GM19463 (cell line): ENCODE data around the gene PCMT1.
"Not testable (repeated sequence)": the region's sequence is repeated elsewhere in the genome, so short reads cannot be mapped to it uniquely, and the experiment has no call there.

Source experiments
- ATAC-seq: cut with Tn5 transposase; IDR thresholded peaks from one replicate; pipeline ENCODE4 v1.9.1; 2021; ENCODE audit warnings: mild to moderate bottlenecking, moderate library complexity; ENCODE audit not compliant: unreplicated experiment

The PCMT1 gene

DNA sequence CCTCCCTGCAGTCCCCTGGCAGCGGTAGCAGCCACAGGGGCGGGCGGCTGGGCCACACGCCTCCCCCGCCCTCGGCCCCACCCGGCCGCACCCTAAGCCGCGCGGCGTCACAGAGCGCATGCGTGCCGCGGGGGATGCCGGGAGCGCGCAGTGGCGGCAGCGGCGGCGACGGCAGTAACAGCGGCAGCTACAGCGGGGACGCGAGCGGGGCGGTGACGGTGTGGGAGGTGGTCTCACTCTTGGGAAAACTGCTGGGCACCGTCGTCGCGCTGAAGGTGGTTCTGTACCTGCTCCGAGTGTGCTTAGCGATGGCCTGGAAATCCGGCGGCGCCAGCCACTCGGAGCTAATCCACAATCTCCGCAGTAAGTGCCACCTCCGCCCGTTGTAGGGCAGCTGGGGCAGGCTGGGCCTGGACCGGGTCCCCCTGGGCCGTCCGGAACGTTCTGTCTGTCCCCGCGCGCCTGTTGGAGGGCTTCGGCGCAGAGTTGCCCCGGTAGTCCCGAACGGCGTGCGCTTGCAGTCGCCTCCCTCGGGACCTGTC is at the start of gene PCMT1:
PCMT1 (plus strand) TSS at position 148 of the 542 bp plus-strand sequence; CDS start at position 309, 161 bp downstream.
- ATAC-seq: peak; percentile 87

DNA sequence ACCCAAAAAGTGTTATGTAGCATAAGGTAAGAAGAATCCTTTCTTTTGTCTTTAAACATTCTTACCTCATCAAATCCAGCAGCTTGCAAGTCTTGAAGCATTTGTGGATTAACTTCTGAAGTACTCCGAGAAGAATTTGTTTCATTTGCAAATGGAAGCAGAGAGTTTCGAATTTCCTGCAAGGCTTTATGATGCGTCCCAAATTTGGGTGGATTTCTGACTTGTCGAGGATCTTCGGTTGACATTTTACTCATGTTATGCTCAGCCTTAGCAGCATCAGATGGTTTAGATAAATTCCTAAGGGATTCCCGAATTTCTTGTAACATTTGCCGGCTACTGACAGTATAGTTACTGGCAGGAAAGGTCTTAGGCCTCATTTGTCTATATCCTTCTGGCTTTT is 47.8 kb upstream of the PCMT1 start:
- no peak for ATAC-seq

DNA sequence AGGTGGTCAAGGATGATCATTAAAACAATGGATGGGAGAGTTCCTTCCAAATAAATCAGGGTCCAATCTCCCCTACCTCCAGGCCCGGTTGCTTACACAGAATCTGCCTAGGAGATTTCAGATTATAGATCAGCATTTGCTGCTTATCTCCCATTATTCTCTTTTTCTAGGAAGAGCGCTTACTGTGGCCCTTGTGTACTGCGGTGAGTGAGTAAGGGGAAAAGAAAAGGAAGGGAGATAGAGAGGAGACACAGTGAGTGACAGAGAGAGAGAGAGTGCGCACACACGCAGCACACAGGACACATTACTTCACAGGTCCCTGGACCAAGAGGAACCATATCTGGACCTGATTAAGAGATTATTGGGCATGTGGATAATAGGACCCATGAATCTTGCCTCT is 37.8 kb upstream of the PCMT1 start:
- ATAC-seq: no peak

DNA sequence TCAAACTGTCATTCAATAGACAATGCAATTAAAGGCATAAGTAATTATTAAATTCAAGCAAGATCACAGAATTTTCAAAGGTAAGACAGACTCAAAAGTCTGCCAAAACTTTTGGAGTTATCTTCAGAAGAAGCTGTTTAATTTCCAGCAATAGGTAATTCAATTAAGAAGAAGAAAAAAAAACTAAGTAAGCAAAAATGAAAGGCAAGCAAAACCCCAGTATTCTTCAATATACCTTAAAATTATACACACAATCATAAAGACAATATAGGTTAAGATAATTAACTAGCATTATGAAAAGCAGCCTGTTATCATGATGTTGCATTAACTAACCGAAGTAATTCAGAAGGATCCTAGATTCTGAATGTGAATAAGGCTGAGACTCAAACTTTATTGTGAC is 35.1 kb upstream of the PCMT1 start:
- ATAC-seq: no peak

DNA sequence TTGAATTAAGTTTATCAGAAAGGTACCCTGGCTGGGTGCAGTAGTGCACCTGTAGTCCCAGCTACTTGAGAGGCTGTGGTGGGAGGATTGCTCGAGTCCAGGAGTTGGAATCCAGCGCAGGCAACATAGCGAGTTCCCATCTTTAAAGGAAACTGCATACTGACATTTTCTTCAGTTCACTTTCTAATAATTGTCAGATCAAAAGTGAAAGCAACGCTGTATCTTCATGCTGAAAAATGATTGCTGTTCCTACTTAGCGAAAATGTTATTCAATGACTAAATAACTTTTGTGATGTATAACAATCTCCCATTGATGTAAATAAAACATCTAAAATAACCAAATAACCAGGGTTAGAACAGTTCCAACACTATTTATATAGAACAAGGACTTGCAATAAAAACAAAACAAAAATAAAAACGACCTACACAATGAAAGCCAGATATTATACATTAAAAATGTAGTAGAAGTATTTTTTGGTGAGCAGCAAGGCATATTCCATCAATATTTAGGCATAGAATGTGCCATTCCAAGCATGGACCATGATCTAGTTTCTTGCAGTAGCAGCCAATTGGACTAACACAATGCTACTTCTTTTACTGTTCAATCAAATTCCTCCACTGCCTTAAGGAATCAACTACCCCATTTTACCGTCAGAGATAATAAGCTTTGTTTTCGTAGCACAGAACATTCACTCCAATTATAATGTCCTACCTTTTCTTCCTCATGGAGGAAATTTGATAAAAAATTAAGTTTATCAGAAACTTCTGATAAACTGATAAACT is 33.2 kb upstream of the PCMT1 start:
- no peak for ATAC-seq

DNA sequence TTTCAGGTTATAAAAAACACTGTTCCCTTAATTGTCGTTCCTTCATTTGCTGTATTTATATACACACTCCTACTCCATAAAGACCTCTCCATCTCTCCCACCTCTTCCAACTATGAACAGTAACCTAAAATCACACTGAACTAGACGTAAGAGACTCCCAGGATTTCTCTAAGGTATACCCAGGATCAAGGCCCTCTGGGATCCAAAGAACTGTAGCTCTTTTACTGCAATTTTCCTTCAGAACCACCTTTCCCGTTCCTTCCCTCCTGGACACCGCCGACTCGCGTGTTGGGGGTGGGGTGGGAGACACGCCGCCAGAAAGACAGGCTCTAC is 32.3 kb upstream of the PCMT1 start:
- no peak for ATAC-seq

DNA sequence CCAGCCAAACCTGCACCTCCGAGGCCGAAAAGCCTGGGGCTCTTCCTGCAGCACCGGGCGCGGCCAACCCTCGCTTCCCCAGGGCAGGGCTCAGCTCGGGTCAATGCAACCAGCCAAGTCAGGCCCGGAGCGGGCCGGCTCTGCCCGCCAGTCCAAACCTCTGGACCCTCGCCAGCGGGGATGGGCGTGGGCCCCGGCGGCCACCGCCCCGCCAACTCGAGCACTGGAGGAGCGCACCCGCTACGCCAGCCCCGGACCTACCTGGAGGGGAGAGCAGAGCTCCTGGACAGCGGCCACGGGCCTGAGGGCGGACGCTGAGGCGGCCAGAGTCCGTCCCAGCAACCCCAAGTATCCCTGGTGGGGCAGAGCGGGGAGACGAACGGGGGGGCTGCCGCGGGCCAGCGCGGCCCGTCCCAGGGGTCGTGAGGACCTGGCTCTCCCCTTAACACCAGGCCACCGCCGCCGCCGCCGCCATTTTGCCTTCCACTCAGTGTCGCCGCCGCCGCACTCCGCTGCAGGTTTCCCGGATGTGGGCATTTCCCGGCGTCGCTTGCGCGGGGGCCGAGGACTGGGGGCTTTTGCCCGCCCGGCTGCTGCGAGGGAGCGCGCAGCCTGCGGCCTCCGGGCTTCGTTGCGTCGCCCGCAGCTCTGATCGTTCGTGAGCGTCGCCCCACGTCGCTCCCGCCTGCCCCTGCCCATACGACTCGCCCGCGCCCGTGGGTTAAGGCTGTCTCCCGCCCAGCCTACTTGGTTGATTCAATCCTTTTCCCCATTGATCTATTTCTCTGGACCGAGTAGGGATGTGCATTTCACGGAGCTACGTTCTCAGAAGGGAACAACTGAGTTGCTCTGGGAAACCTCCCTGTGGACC is 31.7 kb upstream of the PCMT1 start, which contains the start of gene LATS1:
LATS1 (minus strand) TSS at position 514 of the 871 bp plus-strand sequence. CDS start 15,975 bp downstream, outside the sequence.
- ATAC-seq: peak; percentile 91

DNA sequence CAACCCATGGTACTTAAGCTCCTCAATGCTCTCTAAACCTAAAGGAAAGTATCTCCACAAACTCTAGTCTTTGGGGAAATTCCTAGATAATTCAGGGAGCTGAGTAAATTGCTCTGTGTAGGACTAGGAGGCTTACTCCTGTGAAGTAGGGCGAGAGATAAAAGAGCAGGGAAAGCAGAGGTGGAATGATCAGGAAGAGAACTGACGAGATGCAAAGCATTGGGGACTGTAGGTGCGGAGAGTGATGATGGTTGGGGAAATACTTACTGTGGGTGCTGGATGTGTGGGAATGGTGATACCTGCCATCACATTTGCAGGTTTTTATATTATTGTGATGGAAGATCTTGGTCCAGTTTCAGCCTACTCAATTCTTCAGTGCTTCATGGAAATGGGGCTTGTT is 30.0 kb upstream of the PCMT1 start:
- no peak for ATAC-seq

DNA sequence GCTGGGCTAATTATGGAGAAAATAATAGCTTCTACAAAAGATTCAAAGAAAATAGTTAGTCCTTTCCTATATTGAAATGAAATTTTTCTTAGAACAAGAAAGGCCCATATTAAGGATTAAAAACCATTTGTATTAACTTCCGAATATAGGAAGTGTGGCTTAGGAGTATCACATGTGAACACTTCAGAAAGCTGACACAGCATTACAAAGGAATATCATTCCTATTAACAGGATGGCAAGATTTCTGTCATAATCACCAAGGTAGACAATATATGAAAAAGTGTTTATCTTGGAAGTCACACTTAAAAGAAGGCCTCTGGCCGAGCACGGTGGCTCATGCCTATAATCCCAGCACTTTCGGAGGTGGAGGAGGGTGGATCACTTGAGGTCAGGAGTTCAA is 26.3 kb upstream of the PCMT1 start:
- ATAC-seq: no peak

DNA sequence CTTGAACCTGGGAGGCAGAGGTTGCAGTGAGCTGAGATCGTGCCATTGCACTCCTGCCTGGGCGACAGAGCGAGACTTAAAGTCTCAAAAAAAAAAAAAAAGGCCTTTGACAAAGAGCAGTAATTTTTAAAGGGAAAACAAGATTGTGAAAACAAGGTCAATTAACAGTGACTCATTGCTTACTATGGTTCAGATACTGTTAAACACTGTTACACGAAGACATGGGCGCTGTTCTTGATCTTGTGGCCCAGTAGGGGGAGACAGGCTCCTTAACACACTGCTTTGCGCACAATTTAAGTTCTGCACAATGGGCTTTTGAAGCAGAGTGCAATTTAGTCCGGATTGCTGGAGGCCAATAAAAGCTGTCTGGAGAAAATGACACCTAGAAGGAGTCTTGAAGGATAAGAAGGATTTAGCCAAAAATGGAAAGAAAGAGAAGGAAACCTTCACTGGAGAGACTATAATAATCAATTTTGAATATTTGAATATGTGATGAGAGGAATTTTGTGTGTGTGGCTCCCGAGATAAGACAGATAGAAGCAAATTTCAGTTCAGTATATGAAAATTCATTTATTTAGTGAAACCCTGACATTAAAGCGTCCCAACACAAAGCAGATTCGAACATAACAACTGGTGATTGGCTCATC is 25.6 kb upstream of the PCMT1 start:
- no peak for ATAC-seq

DNA sequence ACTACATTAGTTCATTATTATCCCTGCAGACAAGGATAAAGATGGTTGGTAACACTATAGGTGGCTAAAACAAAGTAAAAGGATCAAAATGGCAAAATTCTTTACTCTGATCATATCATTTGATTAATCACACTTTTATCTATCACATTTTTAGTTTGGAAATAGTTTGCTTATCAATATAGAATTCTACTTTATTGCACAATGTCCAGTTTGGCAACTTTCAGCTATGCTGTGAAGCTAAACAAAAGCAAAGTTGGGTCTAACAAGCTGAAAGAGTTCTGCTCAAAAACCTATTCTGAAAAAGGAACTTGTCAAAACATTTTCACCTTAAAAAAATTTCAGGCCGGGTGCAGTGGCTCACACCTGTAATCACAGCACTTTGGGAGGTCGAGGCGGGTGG is 23.8 kb upstream of the PCMT1 start:
- no peak for ATAC-seq

DNA sequence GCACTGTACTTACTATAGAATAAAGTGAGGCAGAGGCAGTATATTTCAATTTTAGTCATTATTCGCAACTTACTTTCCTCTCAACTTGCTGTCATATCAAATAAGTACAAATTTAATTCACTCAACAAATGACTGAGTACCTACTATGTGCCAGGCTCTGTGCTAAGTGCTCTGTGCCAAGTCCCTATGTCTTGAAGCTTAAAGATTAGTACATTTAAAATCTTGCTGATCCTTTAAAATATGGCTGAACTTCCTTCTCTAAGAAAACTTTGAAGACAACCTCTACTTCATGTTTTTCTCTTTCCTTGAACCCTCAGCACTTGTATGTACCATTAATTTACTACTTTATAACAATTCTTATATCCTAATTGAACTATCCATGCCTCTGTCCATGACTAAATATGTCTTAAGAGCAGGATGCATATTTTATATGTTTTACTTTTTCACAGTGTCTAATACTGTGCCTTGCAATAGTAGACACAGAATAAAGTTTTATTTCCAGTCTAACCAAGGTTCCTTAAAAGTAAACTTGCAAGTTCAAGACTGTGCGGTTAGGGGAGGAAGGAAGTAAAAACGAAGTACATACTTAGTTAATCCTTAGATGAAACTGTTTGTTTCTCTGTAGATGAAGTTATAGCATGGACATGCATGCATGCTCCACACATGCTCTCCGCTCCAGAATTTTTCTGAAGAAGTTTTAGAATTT is 21.6 kb upstream of the PCMT1 start:
- ATAC-seq: no peak

DNA sequence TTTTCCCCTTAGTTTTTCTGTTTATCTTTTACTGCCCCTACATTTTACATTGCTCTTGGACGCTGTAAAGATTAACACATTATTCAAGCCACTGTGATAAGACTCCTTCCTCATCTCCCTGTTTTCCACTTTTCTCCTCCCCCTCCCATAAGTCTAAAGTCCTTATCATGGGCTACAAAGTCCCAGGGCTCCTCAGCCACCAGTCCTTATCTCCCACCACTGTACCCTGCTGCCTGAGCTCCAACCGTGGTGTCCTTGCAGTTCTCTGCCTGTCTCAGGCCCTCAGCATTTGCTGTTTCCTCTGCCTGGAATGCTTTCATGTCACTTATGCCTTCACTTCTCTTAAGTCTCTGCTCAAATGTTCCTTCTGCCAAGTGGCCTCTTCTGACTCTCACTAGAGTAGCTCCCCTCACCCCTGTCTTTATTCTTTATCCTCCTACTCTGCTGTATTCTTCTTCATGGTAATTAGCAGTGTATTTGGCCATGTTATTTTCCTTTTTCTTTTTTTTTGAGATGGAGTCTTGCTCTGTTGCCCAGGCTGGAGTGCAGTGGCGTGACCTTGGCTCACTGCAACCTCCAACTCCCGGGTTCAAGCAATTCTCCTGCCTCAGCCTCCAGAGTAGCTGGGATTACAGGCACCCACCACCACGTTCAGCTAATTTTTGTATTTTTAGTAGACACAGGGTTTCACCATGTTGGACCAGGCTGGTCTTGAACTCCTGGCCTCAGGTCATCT is 20.9 kb upstream of the PCMT1 start:
- no peak for ATAC-seq

DNA sequence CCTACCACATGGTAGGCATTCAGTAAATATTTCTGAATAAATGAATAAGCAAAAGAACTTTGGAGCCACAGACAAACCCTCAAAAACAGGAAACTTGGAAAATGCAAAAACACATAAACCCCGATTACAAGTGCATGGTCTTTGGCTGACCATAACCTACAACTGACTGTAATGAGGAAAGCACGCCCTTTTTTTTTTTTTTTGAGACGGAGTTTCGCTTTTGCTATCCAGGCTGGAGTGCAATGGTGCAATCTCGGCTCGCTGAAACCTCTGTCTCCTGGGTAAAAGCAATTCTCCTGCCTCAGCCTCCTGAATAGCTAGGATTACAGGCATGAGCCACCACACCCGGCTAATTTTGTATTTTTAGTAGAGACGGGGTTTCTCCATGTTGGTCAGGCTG is 19.7 kb upstream of the PCMT1 start:
- no peak for ATAC-seq

DNA sequence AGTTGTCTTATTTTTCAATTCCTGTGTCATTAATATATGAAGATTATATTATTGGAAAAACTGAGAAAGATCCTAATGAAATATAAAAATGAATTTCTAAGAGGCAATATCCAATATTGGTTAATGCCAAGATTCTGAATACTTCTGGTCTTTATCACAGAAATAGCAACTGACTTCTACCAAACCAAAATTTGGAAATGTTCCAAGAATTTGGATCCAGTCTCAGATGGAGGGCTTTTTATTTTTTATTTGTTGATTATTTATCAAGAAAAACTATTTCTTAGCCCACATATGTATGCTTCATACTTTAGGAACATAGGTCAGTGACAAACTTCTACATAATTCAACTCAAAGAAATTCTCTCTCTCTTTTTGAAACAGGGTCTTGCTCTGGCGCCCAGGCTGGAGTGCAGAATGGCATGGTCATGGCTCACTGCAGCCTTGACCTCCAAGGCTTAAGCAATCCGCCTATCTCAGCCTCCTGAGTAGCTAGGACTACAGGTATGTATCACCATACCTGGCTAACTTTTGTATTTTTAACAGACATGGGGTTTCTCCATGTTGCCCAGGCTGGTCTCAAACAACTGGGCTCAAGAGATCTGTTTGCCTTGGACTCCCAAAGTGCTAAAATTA is 16.3 kb upstream of the PCMT1 start:
- ATAC-seq: no peak

DNA sequence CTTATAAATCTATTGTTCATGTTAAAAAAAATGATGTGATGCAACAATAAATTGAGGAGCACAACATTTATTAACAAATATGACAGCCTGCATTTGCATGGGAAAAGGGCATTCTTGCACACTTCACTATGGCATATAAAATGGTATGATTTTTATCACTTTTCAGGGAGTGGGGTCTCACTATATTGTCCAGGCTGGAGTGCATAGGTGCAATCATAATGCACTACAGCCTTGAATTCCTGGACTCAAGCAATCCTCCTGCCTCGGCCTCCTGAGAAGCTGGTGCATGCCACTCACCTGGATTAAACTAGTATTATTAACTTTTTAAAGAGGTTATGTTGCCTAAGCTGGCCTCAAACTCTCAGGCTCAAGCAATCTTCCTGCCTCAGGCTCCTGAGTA is 14.6 kb upstream of the PCMT1 start:
- no peak for ATAC-seq

DNA sequence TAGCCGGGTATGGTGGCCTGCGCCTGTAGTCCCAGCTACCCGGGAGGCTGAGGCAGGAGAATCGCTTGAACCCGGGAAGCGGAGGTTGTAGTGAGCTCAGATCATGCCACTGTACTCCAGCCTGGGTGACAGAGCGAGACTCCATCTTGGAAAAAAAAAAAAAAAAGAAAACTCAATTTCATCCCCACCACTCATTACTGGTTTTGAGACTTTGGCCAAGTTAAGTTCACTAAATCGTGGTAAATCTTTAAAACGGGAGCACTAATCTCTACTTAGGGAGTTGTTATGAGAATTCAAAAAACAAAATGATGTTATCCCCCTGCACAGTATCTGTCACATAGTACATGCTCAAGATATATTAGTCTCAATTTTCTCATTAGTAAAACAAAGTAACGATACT is 4.3 kb upstream of the PCMT1 start:
- ATAC-seq: not testable (repeated sequence)

DNA sequence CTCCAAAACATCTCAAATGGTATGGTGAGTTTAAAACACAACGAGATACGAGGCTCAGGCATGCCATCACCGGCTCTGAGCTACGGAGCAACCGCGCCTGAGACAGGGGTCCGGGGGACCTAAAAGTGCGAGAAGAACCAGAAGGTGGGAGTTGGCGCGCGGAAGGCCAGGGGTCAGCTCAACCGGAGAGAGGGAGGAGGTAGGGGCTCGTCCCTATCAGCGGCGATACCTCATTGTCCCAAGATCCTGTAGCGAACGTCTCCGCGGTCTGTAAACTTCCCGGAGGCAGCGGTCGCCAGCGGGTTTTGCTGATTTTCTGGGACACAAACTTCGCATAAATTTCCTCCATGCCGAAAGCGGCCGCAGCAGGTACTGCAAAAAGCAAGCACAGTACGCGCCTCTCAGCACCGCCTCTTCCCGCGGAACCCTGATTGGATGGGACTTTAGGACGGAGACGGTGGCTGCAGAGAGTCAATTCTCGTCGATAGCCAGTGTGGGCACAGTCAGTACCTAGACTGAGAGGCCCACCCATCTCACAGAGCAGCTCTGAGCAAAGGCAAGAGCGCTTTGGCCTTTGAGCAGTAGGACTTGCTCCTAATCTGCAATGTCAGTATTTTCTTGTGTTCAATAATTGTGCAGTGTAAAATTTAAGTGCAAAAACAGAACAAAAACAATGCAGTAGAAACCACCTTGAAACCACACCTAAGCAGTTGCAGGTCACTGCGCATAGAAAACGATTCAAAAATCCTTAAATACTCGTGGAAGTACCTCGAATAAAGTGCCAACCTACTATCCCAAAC is 3.2 kb upstream of the PCMT1 start, which contains the start of gene NUP43:
NUP43 (minus strand) TSS at position 383 of the 800 bp plus-strand sequence; CDS start at position 349, 34 bp downstream.
- ATAC-seq: peak; percentile 48
